ENCODE measurements around the gene CRIP3. TPM values are rescaled to one million over a fixed set of nuclear protein-coding genes. Genes with fewer than 3 reads are reported as not detected.

The CRIP3 gene
- total and polyA plus RNA-seq, 2 of the 13 experiments (the other 11 are each of a cell fraction or from before 2014, with no cell fraction given), result 6.3 to 9.3 TPM

DNA sequence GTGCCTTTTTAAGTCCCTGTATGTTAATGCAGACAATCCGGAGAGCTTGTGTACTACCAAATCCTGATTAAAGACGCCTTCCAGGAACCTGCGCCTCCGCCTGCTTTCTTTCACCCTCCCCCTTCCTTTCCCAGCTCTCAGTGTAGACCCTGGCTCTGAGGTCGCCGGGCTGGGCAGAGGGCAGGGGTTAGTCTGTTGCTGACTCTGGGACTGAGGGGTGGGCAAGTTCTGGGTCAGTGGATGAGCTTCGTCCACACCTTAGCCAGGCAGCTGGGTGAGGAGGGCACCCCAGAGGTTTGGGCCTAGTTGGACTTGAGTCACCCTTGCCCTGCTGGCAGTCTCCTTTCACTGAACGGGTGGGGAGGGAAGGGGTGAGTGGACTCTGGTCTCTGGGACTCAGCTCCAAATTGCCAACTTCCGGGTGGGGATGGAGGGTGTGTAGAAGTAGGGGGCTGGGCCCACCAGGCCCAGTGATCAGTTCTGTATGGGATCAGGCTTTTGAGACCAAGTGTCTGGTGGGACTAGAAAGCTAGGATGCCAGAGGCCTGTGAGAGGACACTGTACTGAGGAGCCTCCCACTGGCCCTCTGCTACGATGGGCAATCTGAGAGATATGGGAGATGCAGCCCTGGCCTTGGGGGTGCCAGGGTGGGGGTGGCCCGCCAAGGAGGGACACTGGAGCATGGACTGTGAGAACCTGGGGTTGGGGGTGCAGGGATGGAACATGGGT lies 31.9 kb downstream of the CRIP3 start (continued):
- TF ChIP-seq, protein P1, sequence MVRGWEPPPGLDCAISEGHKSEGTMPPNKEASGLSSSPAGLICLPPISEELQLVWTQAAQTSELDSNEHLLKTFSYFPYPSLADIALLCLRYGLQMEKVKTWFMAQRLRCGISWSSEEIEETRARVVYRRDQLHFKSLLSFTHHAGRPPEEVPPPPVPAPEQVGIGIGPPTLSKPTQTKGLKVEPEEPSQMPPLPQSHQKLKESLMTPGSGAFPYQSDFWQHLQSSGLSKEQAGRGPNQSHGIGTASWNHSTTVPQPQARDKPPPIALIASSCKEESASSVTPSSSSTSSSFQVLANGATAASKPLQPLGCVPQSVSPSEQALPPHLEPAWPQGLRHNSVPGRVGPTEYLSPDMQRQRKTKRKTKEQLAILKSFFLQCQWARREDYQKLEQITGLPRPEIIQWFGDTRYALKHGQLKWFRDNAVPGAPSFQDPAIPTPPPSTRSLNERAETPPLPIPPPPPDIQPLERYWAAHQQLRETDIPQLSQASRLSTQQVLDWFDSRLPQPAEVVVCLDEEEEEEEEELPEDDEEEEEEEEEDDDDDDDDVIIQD (CRISPR knock-in tag; IDR thresholded peaks at IDR 0.05; ENCODE audit: low read depth), result 0 out of 2 replicates have a peak, but pooled peaks have one; percentile 10
- TF ChIP-seq, protein P2, sequence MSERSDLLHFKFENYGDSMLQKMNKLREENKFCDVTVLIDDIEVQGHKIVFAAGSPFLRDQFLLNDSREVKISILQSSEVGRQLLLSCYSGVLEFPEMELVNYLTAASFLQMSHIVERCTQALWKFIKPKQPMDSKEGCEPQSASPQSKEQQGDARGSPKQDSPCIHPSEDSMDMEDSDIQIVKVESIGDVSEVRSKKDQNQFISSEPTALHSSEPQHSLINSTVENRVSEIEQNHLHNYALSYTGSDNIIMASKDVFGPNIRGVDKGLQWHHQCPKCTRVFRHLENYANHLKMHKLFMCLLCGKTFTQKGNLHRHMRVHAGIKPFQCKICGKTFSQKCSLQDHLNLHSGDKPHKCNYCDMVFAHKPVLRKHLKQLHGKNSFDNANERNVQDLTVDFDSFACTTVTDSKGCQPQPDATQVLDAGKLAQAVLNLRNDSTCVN (CRISPR knock-in tag; IDR thresholded peaks at IDR 0.05; ENCODE audit: borderline replicate concordance), result no peak; the same call in 1 of the 2 replicates
- TF ChIP-seq, protein P3, sequence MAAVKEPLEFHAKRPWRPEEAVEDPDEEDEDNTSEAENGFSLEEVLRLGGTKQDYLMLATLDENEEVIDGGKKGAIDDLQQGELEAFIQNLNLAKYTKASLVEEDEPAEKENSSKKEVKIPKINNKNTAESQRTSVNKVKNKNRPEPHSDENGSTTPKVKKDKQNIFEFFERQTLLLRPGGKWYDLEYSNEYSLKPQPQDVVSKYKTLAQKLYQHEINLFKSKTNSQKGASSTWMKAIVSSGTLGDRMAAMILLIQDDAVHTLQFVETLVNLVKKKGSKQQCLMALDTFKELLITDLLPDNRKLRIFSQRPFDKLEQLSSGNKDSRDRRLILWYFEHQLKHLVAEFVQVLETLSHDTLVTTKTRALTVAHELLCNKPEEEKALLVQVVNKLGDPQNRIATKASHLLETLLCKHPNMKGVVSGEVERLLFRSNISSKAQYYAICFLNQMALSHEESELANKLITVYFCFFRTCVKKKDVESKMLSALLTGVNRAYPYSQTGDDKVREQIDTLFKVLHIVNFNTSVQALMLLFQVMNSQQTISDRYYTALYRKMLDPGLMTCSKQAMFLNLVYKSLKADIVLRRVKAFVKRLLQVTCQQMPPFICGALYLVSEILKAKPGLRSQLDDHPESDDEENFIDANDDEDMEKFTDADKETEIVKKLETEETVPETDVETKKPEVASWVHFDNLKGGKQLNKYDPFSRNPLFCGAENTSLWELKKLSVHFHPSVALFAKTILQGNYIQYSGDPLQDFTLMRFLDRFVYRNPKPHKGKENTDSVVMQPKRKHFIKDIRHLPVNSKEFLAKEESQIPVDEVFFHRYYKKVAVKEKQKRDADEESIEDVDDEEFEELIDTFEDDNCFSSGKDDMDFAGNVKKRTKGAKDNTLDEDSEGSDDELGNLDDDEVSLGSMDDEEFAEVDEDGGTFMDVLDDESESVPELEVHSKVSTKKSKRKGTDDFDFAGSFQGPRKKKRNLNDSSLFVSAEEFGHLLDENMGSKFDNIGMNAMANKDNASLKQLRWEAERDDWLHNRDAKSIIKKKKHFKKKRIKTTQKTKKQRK (IDR thresholded peaks at IDR 0.05; ENCODE audit: low read length), result no peak
- TF ChIP-seq ETV5 (CRISPR knock-in tag; IDR thresholded peaks at IDR 0.05; ENCODE audit: borderline replicate concordance) (peak; percentile 95), CBX2 (IDR thresholded peaks at IDR 0.05; ENCODE audit: low read depth, low read length) (no peak), CBX2 (CRISPR knock-in tag; IDR thresholded peaks at IDR 0.05; ENCODE audit: low read depth) (no peak), ZNF383 (CRISPR knock-in tag; IDR thresholded peaks at IDR 0.05; ENCODE audit: borderline replicate concordance) (no peak), ZFP82 (CRISPR knock-in tag; IDR thresholded peaks at IDR 0.05; ENCODE audit: borderline replicate concordance) (no peak), ZNF230 (CRISPR knock-in tag; IDR thresholded peaks at IDR 0.05) (no peak), ERF (CRISPR knock-in tag; IDR thresholded peaks at IDR 0.05) (peak; percentile 73; the same call in 1 of the 2 replicates), ZNF143 (CRISPR knock-in tag; IDR thresholded peaks at IDR 0.05) (no peak), ZNF136 (CRISPR knock-in tag; IDR thresholded peaks at IDR 0.05; ENCODE audit: low read depth) (0 out of 2 replicates have a peak, but pooled peaks have one; percentile 35), NR2F1 (CRISPR knock-in tag; IDR thresholded peaks at IDR 0.05) (peak; percentile 29 to 42; a peak in 2 of 4 replicates)
- TF ChIP-seq, protein P4, sequence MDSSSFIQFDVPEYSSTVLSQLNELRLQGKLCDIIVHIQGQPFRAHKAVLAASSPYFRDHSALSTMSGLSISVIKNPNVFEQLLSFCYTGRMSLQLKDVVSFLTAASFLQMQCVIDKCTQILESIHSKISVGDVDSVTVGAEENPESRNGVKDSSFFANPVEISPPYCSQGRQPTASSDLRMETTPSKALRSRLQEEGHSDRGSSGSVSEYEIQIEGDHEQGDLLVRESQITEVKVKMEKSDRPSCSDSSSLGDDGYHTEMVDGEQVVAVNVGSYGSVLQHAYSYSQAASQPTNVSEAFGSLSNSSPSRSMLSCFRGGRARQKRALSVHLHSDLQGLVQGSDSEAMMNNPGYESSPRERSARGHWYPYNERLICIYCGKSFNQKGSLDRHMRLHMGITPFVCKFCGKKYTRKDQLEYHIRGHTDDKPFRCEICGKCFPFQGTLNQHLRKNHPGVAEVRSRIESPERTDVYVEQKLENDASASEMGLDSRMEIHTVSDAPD (CRISPR knock-in tag; IDR thresholded peaks at IDR 0.05), result peak; percentile 48; the same call in 1 of the 2 replicates
- TF ChIP-seq, protein P5, sequence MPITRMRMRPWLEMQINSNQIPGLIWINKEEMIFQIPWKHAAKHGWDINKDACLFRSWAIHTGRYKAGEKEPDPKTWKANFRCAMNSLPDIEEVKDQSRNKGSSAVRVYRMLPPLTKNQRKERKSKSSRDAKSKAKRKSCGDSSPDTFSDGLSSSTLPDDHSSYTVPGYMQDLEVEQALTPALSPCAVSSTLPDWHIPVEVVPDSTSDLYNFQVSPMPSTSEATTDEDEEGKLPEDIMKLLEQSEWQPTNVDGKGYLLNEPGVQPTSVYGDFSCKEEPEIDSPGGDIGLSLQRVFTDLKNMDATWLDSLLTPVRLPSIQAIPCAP (CRISPR knock-in tag; IDR thresholded peaks at IDR 0.05; ENCODE audit: low read depth), result peak; percentile 45; the same call in 1 of the 2 replicates
- TF ChIP-seq, protein P6, sequence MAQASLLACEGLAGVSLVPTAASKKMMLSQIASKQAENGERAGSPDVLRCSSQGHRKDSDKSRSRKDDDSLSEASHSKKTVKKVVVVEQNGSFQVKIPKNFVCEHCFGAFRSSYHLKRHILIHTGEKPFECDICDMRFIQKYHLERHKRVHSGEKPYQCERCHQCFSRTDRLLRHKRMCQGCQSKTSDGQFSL (CRISPR knock-in tag; IDR thresholded peaks at IDR 0.05), result peak; percentile 66; the same call in 1 of the 2 replicates
- TF ChIP-seq, protein P7, sequence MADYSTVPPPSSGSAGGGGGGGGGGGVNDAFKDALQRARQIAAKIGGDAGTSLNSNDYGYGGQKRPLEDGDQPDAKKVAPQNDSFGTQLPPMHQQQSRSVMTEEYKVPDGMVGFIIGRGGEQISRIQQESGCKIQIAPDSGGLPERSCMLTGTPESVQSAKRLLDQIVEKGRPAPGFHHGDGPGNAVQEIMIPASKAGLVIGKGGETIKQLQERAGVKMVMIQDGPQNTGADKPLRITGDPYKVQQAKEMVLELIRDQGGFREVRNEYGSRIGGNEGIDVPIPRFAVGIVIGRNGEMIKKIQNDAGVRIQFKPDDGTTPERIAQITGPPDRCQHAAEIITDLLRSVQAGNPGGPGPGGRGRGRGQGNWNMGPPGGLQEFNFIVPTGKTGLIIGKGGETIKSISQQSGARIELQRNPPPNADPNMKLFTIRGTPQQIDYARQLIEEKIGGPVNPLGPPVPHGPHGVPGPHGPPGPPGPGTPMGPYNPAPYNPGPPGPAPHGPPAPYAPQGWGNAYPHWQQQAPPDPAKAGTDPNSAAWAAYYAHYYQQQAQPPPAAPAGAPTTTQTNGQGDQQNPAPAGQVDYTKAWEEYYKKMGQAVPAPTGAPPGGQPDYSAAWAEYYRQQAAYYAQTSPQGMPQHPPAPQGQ (CRISPR knock-in tag; IDR thresholded peaks at IDR 0.05; ENCODE audit: borderline replicate concordance), result no peak
